Esophagus mucosa (tissue), 1 donor: ENCODE measurements around the gene SHROOM2. TPM values are rescaled to one million over a fixed set of nuclear protein-coding genes. Genes with fewer than 3 reads are reported as not detected.
A peak's percentile ranks its signal among the peaks of the same experiment; 100 is the strongest.

Experiments used
- ATAC-seq: fragments of 200-7000 bp; cut with Tn5 transposase; one replicate; pipeline ENCODE4 v1.9.1; 2020
- total RNA-seq: library from RNA; stranded (reverse); gene quantifications from one replicate; pipeline ENCODE4 v1.2.4, GENCODE V29; 2023
- donor health status: DM: yes; HTN: yes; CAD: no.

The SHROOM2 gene
- total RNA-seq, 1 donor from 2014 or later: 7.7 TPM

DNA sequence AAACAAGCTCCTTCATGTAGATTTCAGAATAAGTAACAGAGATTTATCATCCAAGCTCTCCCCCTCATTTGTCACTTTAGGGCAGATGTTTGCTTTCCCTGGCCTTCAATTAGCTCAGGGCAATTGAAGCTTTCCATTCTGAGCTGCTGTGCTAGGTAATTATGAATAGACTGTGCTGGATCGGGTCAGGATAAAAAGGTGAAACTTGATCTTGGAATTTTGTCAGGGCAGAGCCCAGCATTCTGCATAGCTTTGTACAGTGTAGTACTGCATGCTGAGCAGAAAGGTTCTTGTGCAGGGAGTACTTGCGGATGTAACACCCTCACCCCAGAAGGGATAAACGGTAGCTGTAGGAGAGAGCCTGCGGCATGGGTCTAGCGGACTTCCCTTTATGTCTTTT is 116.9 kb downstream of the SHROOM2 start:
- ATAC-seq: no peak

DNA sequence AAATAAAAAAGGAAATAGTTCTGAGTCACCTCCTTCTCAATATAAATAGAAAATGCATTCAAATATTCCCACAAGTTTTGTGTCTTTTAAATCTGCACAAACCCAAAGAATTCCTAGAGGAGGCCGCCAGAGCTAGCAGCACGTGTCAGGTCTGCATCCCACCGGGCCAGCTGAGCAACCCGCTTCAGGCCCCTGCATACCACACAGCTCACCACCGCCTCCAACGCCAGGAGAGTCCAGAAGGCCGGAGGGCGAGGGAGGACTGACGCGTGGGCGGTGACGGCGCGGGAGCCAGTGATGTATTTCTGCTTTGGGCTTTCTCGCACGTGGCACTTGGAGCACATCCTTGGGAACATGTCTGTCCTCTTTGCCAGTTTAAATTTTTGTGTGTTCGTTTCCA is 119.1 kb downstream of the SHROOM2 start:
- no peak for ATAC-seq

DNA sequence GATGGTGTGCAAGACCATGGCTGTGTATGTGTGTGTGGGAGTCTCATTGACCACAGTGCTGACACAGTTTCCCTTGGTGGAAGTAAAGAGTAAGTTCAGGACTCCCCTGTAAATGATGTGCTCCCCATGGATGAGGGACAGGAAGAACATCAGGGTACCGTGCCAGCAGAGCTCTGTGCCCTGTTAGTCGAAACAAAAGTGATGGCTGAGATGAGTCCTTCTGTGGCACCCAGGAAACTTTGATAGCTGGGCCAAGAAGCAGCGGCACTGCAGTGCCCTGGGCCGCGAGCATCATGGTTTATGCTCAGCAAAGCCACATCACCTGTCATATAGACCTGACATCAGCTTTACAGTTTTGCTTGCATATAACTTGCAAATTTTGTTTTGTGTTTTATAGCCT is 119.5 kb downstream of the SHROOM2 start:
- no peak for ATAC-seq

DNA sequence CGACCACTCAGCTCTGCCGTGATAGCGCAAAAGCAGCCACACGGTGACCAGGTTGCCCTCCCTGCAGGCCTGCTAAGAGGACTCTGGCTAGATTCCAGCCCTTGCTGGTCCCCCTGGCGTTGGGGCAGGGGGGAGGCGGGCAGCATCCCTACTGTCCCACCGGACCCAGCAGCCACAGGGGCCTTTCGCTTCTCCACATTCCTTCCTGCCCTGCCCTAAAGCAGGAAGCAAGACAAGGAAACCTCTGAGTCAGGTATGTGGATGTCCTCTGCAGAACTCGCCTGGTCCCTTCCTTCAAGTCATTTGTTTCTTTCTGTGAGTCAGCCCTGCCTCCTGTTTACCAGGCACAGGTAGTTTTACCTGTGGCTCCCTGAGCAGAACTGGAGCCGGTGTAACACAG is 120.7 kb downstream of the SHROOM2 start:
- peak; percentile 83 for ATAC-seq

- peak; percentile 41 for ATAC-seq
Measured at GRCh38 chrX:9907645-9908387, 121.6 kb downstream of the SHROOM2 start.

DNA sequence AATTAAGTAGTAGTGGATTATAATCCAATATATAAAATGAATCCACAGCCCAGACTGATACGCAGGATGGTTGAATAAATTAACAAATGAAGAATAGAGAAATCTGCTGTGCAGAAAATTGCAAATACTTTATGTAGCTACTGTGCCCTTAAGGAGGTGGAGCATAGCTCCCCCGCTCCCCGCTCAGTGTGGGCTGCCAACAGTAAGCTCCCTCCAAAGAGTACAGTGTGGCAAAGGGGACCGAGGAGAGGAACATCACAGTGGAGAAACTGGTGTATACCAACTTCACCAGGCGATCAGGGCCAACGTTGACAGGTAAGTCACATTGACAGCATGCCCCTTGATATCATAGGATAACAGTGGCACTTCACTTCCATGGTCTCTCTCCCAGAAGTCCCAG is 123.0 kb downstream of the SHROOM2 start:
- ATAC-seq: no peak

GRCh38 chrX:9911487-9911886 is 125.3 kb downstream of the SHROOM2 start:
- peak; percentile 83 for ATAC-seq

- peak; percentile 68 for ATAC-seq
Measured at GRCh38 chrX:9912351-9913145, 126.3 kb downstream of the SHROOM2 start.

DNA sequence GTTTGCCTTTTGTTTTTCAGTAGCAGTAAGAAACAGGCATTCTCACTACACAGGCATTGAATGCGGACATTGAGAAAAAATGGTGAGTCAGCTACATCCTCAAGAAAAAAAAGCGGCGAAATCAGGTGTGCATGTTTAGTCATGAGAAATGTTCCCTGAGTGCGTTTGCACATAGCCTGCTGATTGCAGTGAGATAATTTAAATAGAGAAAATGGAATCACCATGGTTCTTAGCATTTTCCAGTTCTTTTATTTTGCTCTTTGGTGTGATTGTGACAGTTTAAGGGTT is 126.9 kb downstream of the SHROOM2 start:
- peak; percentile 61 for ATAC-seq

- no peak for ATAC-seq
Measured at GRCh38 chrX:9917861-9918260, 131.6 kb downstream of the SHROOM2 start.

GRCh38 chrX:9919632-9920172 is 133.5 kb downstream of the SHROOM2 start:
- ATAC-seq: no peak

DNA sequence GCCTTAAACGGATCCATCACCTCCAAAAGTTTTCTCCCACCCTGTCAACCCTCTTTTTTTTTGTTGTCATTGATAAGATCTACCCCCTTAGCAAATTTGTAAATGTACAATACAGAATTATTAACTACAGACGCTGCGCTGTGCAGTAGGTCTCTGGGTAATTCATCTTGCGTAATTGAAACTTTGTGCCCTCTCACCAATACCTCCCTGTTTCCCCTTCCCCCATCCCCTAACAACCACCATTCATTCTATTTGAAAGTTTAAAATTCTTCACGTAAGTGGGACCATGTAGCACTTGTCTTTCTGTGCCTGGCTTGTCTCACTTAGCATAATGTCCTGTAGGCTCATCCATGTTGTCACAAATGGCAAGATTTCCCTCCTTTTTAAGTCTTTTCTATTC is 135.2 kb downstream of the SHROOM2 start:
- no peak for ATAC-seq

- ATAC-seq: no peak
Measured at GRCh38 chrX:9923357-9923756, 137.1 kb downstream of the SHROOM2 start.

- ATAC-seq: no peak
Measured at GRCh38 chrX:9926002-9926401, 139.8 kb downstream of the SHROOM2 start.

- peak; percentile 62 for ATAC-seq
Measured at GRCh38 chrX:9927698-9928482, 141.7 kb downstream of the SHROOM2 start.

- no peak for ATAC-seq
Measured at GRCh38 chrX:9935436-9935835, 149.2 kb downstream of the SHROOM2 start.

DNA sequence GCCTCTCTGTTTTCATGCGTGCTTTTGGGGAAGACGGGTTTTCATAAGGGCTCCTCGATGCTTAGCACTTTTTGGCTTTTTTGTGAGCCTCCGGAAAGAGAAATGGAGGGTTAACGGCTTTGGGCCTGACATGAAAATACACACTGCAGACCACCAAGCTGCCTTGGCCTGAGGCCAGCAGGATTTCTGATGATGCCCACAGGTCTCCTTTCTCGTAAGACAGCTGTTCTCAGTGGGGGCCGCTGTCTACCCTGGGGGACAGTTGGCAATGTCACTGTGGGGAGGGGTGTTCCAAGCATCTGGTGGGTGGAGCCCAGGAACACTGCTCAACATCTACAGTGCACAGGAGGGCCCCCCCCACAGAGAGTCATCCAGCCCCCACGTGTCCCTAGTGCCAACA is 151.5 kb downstream of the SHROOM2 start:
- no peak for ATAC-seq

DNA sequence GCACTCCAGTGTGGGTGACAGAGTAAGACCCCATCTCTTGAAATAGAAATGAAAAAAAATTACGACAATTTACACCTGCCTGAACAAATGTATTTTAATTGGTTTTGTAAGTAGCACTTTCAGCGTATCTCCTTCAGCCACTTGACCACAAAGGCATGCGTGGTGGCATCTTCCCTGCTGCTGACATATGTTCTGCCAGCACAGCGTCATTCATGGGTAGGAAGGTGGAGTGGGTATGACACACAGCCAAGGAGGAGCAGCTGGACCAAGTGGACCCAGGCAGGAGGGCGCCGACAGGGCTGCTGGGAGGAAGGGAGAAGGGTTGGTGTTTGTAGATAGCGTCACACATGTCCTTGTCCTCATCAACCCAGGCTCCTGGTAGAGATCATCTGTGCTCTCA is 152.3 kb downstream of the SHROOM2 start:
- no peak for ATAC-seq

GRCh38 chrX:9940421-9940820 is 154.2 kb downstream of the SHROOM2 start:
- peak; percentile 86 for ATAC-seq

DNA sequence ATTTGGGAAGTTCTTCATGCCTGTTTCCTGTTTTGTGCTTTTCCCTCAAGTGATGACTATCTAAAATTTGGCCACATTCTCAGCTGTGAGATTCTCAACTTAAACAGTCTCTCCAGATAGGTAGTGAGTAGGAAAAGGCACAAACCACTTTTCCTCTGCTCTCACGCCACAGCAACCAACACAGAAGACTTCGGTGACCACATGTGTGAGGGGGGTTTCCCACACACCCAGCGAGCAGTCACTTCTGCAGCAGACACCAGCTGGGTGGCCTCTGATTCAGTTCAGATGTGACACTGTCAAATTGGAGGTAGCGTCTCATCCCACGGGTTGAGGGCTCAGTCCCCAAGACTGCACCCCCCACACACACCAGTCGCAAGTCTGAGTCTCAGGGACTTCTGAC is 155.9 kb downstream of the SHROOM2 start:
- no peak for ATAC-seq

DNA sequence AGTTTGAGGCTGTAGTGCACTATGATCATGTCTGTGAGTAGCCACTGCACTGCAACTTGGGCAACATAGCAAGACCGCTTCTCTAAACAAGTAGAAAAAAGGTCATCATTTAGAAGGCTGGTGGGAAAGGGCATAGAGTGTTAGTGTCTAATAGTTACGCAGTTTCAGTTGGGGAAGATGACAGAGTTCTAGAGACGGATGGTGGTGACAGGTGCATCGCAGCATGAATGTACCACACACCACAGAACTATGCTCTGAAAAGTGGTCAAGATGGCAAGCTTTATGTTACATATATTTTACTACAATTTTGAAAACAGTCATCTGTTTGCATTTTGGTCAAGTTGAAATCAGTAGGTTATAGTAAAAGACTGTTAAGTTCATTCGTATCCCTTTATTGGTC is 157.2 kb downstream of the SHROOM2 start:
- no peak for ATAC-seq

GRCh38 chrX:9947131-9947794 is 161.0 kb downstream of the SHROOM2 start:
- ATAC-seq: no peak

GRCh38 chrX:9948406-9948805 is 162.2 kb downstream of the SHROOM2 start:
- no peak for ATAC-seq
